Neural progenitor cell (in vitro differentiated cells): Measurements from ENCODE around the gene FAM25A. TPM values are rescaled to one million over a fixed set of nuclear protein-coding genes. Genes with fewer than 3 reads are reported as not detected.

Source experiments
- DNase-seq: peaks from one replicate; pipeline ENCODE4 v3.0.0-alpha.2; 2016; ENCODE audit warnings: low spot score
- H2AFZ ChIP-seq: fragments of 200-600 bp; sonication (generic); replicated peaks from 2 replicates; pipeline ENCODE4 v1.6.1; 2016; ENCODE audit warnings: antibody characterized with exemption
- H3F3A ChIP-seq: fragments of 200-600 bp; sonication (generic); 2 replicates; pipeline ENCODE4 v1.6.1; 2016; ENCODE audit warnings: antibody characterized with exemption, low read depth
- H3K27ac ChIP-seq: fragments of 200-600 bp; sonication (generic); 2 replicates; pipeline ENCODE4 v1.5.1; 2016; ENCODE audit warnings: mild to moderate bottlenecking
- H3K27me3 ChIP-seq: fragments of 200-600 bp; sonication (generic); 2 replicates; pipeline ENCODE4 v1.6.1; 2016; ENCODE audit warnings: mild to moderate bottlenecking, moderate library complexity
- H3K36me3 ChIP-seq: fragments of 200-600 bp; sonication (generic); 2 replicates; pipeline ENCODE4 v1.5.1; 2016
- H3K4me1 ChIP-seq: fragments of 200-600 bp; sonication (generic); 2 replicates; pipeline ENCODE4 v1.6.1; 2016; ENCODE audit warnings: mixed run types
- H3K4me2 ChIP-seq: fragments of 200-600 bp; sonication (generic); 2 replicates; pipeline ENCODE4 v1.6.1; 2016
- H3K4me3 ChIP-seq: fragments of 200-600 bp; sonication (generic); 2 replicates; pipeline ENCODE4 v1.5.1; 2016
- H3K79me2 ChIP-seq: fragments of 200-600 bp; sonication (generic); 2 replicates; pipeline ENCODE4 v1.6.1; 2016; ENCODE audit warnings: low read depth
- H3K9ac ChIP-seq: fragments of 200-600 bp; sonication (generic); 2 replicates; pipeline ENCODE4 v1.6.1; 2016
- H3K9me3 ChIP-seq: fragments of 200-600 bp; sonication (generic); 2 replicates; pipeline ENCODE4 v1.5.1; 2016; ENCODE audit warnings: low read depth
- H4K20me1 ChIP-seq: fragments of 200-600 bp; sonication (generic); 2 replicates; pipeline ENCODE4 v1.6.1; 2016; ENCODE audit warnings: low read depth
- H3K27ac Mint-ChIP-seq: 3 replicates; pipeline ENCODE4 v1.8.0; 2021; ENCODE audit warnings: mixed read lengths
- H3K27me3 Mint-ChIP-seq: 2 replicates; pipeline ENCODE4 v1.8.0; 2022; ENCODE audit warnings: low read depth, mild to moderate bottlenecking, inconsistent platforms, moderate library complexity, mixed read lengths; ENCODE audit not compliant: insufficient read depth
- H3K36me3 Mint-ChIP-seq: 3 replicates; pipeline ENCODE4 v1.8.0; 2021; ENCODE audit warnings: mixed read lengths
- H3K4me1 Mint-ChIP-seq: 3 replicates; pipeline ENCODE4 v1.8.0; 2021; ENCODE audit warnings: mixed read lengths
- H3K4me3 Mint-ChIP-seq: 3 replicates; pipeline ENCODE4 v1.8.0; 2021; ENCODE audit warnings: mild to moderate bottlenecking, moderate library complexity, mixed read lengths
- H3K9me3 Mint-ChIP-seq: 3 replicates; pipeline ENCODE4 v1.8.0; 2020; ENCODE audit warnings: mixed read lengths
- CTCF ChIP-seq: fragments of 200-600 bp; sonication (generic); IDR thresholded peaks from 2 replicates; pipeline ENCODE4 v1.5.1; 2017; ENCODE audit warnings: antibody characterized with exemption, mild to moderate bottlenecking
- EZH2 ChIP-seq: fragments of 200-600 bp; sonication (generic); IDR thresholded peaks from 2 replicates; pipeline ENCODE4 v1.6.1; 2017; ENCODE audit warnings: antibody characterized with exemption, mild to moderate bottlenecking, moderate library complexity
- EZH2phosphoT487 ChIP-seq: fragments of 200-600 bp; sonication (generic); IDR thresholded peaks from 2 replicates; pipeline ENCODE4 v1.6.1; 2017; ENCODE audit warnings: antibody characterized with exemption
- total RNA-seq: library from RNA; depleted of rRNA; stranded (reverse); fragments of >200 nt; gene quantifications from 2 replicates; pipeline ENCODE4 v1.2.3, GENCODE V29; 2015; ENCODE audit warnings: low replicate concordance

Gene FAM25A
- total RNA-seq, 1 donor from 2014 or later: not detected

- H3K9me3 Mint-ChIP-seq: no peaks in the 10 kb centered on the region
- peaks cover 45% of the 10 kb centered on the region for H3K36me3 Mint-ChIP-seq
- Histone ChIP-seq H3K27me3 (no peaks in the 10 kb centered on the region), H3K9ac (no peak overlapping the region), H2AFZ (no peak overlapping the region), H3K79me2 (no peaks in the 10 kb centered on the region), H3K4me3 (no peak overlapping the region), H3K4me1 (peaks cover 15% of the 10 kb centered on the region), H3K36me3 (peaks cover 36% of the 10 kb centered on the region), H3K4me2 (no peak overlapping the region), H4K20me1 (no peaks in the 10 kb centered on the region), H3K27ac (no peak overlapping the region), H3F3A (peaks cover 36% of the 10 kb centered on the region), H3K9me3 (no peaks in the 10 kb centered on the region)
- no peaks in the 10 kb centered on the region for H3K27me3 Mint-ChIP-seq
- no peaks in the 10 kb centered on the region for H3K4me1 Mint-ChIP-seq
- H3K4me3 Mint-ChIP-seq: no peak overlapping the region
- no peak for DNase-seq
- H3K27ac Mint-ChIP-seq: no peak overlapping the region
- TF ChIP-seq EZH2 (no peak), EZH2phosphoT487 (no peak), CTCF (no peak)
These were observed 39.3 kb downstream of the FAM25A start for GRCh38 chr10:87059401-87059800.

- H3K27ac Mint-ChIP-seq: no peak overlapping the region
- H3F3A ChIP-seq: peaks cover 27% of the 10 kb centered on the region
- no peak overlapping the region for H3K27ac ChIP-seq
- no peaks in the 10 kb centered on the region for H3K4me1 Mint-ChIP-seq
- no peaks in the 10 kb centered on the region for H4K20me1 ChIP-seq
- peaks cover 45% of the 10 kb centered on the region for H3K36me3 Mint-ChIP-seq
- H3K9ac ChIP-seq: no peak overlapping the region
- H3K4me3 Mint-ChIP-seq: no peak overlapping the region
- no peak overlapping the region for H3K4me3 ChIP-seq
- H3K36me3 ChIP-seq: peaks cover 36% of the 10 kb centered on the region
- TF ChIP-seq EZH2: no peak
- TF ChIP-seq CTCF: no peak
- no peak for TF ChIP-seq EZH2phosphoT487
- H3K4me1 ChIP-seq: peaks cover 7% of the 10 kb centered on the region
- no peaks in the 10 kb centered on the region for H3K9me3 ChIP-seq
- no peak overlapping the region for H3K4me2 ChIP-seq
- H2AFZ ChIP-seq: no peak overlapping the region
- DNase-seq: no peak
- H3K79me2 ChIP-seq: no peaks in the 10 kb centered on the region
- H3K9me3 Mint-ChIP-seq: no peaks in the 10 kb centered on the region
- H3K27me3 ChIP-seq: no peaks in the 10 kb centered on the region
- H3K27me3 Mint-ChIP-seq: no peaks in the 10 kb centered on the region
These were observed 40.3 kb downstream of the FAM25A start for GRCh38 chr10:87060280-87060928.

GRCh38 chr10:87064651-87065050, 44.6 kb downstream of the FAM25A start:
- no peak overlapping the region for H3K27ac ChIP-seq
- H3K27me3 Mint-ChIP-seq: no peaks in the 10 kb centered on the region
- H3K36me3 ChIP-seq: peaks cover 22% of the 10 kb centered on the region
- H2AFZ ChIP-seq: no peak overlapping the region
- no peaks in the 10 kb centered on the region for H4K20me1 ChIP-seq
- peaks cover 46% of the 10 kb centered on the region for H3K36me3 Mint-ChIP-seq
- TF ChIP-seq CTCF (no peak), EZH2 (no peak), EZH2phosphoT487 (no peak)
- no peak for DNase-seq
- H3K79me2 ChIP-seq: no peaks in the 10 kb centered on the region
- H3K9me3 ChIP-seq: no peaks in the 10 kb centered on the region
- H3K9me3 Mint-ChIP-seq: no peaks in the 10 kb centered on the region
- no peak overlapping the region for H3K9ac ChIP-seq
- peaks cover 2% of the 10 kb centered on the region for H3K4me1 Mint-ChIP-seq
- H3K4me3 Mint-ChIP-seq: no peak overlapping the region
- H3K4me1 ChIP-seq: no peaks in the 10 kb centered on the region
- H3K27ac Mint-ChIP-seq: no peak overlapping the region
- H3F3A ChIP-seq: no peaks in the 10 kb centered on the region
- H3K27me3 ChIP-seq: no peaks in the 10 kb centered on the region
- H3K4me2 ChIP-seq: no peak overlapping the region
- H3K4me3 ChIP-seq: no peak overlapping the region
